LNCAP (cell line): Measurements from ENCODE around the gene CYP2S1.

Experiments used
- CTCF ChIP-seq: fragments of 450-650 bp; IDR thresholded peaks from 2 replicates; pipeline ENCODE4 v1.5.1; 2017; ENCODE audit warnings: mild to moderate bottlenecking

Gene CYP2S1

GRCh38 chr19:41219924-41220567 lies 27.0 kb downstream of the CYP2S1 start:
- no peak for TF ChIP-seq CTCF

GRCh38 chr19:41220811-41221210 lies 27.8 kb downstream of the CYP2S1 start:
- no peak for TF ChIP-seq CTCF

- no peak for TF ChIP-seq CTCF
Measured at GRCh38 chr19:41221514-41222205, 28.6 kb downstream of the CYP2S1 start.

- TF ChIP-seq CTCF: no peak
Measured at GRCh38 chr19:41222240-41222639, 29.2 kb downstream of the CYP2S1 start.

GRCh38 chr19:41223431-41224234 lies 30.6 kb downstream of the CYP2S1 start:
- TF ChIP-seq CTCF: no peak

- no peak for TF ChIP-seq CTCF
Measured at GRCh38 chr19:41224632-41225031, 31.6 kb downstream of the CYP2S1 start.

GRCh38 chr19:41225238-41226052 lies 32.4 kb downstream of the CYP2S1 start:
- no peak for TF ChIP-seq CTCF
